Renal cortex interstitium (tissue), 15 donors: ENCODE data around the gene PIKFYVE. TPM values are rescaled to one million over a fixed set of nuclear protein-coding genes. Genes with fewer than 3 reads are reported as not detected.
"Not testable (repeated sequence)": the region's sequence is repeated elsewhere in the genome, so short reads cannot be mapped to it uniquely, and the experiment has no call there.

Experiments
- DNase-seq, 11 donors: peaks; one replicate each; pipeline ENCODE4 v3.0.0-alpha.2; 2013; ENCODE audit warnings: low read depth in 9 of 11, low spot score in 4 of 11; ENCODE audit errors: extremely low read depth in 1 of 11
- long read RNA-seq, 16 experiments: transcript quantifications; one replicate each; lab custom pipeline, GENCODE V29; 2026
- polyA plus RNA-seq, 3 donors: library from polyadenylated mRNA; unstranded; fragments of 120-200 nt; gene quantifications; one replicate each; pipeline ENCODE4 v1.2.1, GENCODE V29; 2013; ENCODE audit not compliant: insufficient read length in 3 of 3

The PIKFYVE gene, protein sequence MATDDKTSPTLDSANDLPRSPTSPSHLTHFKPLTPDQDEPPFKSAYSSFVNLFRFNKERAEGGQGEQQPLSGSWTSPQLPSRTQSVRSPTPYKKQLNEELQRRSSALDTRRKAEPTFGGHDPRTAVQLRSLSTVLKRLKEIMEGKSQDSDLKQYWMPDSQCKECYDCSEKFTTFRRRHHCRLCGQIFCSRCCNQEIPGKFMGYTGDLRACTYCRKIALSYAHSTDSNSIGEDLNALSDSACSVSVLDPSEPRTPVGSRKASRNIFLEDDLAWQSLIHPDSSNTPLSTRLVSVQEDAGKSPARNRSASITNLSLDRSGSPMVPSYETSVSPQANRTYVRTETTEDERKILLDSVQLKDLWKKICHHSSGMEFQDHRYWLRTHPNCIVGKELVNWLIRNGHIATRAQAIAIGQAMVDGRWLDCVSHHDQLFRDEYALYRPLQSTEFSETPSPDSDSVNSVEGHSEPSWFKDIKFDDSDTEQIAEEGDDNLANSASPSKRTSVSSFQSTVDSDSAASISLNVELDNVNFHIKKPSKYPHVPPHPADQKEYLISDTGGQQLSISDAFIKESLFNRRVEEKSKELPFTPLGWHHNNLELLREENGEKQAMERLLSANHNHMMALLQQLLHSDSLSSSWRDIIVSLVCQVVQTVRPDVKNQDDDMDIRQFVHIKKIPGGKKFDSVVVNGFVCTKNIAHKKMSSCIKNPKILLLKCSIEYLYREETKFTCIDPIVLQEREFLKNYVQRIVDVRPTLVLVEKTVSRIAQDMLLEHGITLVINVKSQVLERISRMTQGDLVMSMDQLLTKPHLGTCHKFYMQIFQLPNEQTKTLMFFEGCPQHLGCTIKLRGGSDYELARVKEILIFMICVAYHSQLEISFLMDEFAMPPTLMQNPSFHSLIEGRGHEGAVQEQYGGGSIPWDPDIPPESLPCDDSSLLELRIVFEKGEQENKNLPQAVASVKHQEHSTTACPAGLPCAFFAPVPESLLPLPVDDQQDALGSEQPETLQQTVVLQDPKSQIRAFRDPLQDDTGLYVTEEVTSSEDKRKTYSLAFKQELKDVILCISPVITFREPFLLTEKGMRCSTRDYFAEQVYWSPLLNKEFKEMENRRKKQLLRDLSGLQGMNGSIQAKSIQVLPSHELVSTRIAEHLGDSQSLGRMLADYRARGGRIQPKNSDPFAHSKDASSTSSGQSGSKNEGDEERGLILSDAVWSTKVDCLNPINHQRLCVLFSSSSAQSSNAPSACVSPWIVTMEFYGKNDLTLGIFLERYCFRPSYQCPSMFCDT (N-terminal part only)
- polyA plus RNA-seq = 10 to 100 TPM; 24.1 to 28.1 (median 27.4) TPM
- long read RNA-seq, donor 1 = 0 reads
- long read RNA-seq, donor 2 = 0 reads
- long read RNA-seq, donor 3, full-length matches to known transcripts = 1 of 1 reads
- long read RNA-seq, donor 3, partial matches to known transcripts = 0 of 1 reads
- long read RNA-seq, donor 3, other reads (novel, unspliced or antisense) = 0 of 1 reads
- long read RNA-seq, donor 4, partial matches to known transcripts = 31 of 31 reads
- long read RNA-seq, donor 4, other reads (novel, unspliced or antisense) = 0 of 31 reads
- long read RNA-seq, donor 5 = 0 reads
- long read RNA-seq, donor 6 = 0 reads
- long read RNA-seq, donor 7 = 0 reads
- long read RNA-seq, donor 8, partial matches to known transcripts = 0 of 1 reads
- long read RNA-seq, donor 8, other reads (novel, unspliced or antisense) = 0 of 1 reads
- long read RNA-seq, donor 9 = 0 reads
- long read RNA-seq, donor 10 = 0 reads
- long read RNA-seq, donor 11, partial matches to known transcripts = 23 of 23 reads
- long read RNA-seq, donor 11, other reads (novel, unspliced or antisense) = 0 of 23 reads
- long read RNA-seq, donor 12 = 0 reads
- long read RNA-seq, donor 13, partial matches to known transcripts = 22 of 22 reads
- long read RNA-seq, donor 13, other reads (novel, unspliced or antisense) = 0 of 22 reads
- long read RNA-seq, donor 14, partial matches to known transcripts = 14 of 14 reads
- long read RNA-seq, donor 14, other reads (novel, unspliced or antisense) = 0 of 14 reads
- long read RNA-seq, donor 15 = 0 reads
- long read RNA-seq, donor 16 = 0 reads

DNA sequence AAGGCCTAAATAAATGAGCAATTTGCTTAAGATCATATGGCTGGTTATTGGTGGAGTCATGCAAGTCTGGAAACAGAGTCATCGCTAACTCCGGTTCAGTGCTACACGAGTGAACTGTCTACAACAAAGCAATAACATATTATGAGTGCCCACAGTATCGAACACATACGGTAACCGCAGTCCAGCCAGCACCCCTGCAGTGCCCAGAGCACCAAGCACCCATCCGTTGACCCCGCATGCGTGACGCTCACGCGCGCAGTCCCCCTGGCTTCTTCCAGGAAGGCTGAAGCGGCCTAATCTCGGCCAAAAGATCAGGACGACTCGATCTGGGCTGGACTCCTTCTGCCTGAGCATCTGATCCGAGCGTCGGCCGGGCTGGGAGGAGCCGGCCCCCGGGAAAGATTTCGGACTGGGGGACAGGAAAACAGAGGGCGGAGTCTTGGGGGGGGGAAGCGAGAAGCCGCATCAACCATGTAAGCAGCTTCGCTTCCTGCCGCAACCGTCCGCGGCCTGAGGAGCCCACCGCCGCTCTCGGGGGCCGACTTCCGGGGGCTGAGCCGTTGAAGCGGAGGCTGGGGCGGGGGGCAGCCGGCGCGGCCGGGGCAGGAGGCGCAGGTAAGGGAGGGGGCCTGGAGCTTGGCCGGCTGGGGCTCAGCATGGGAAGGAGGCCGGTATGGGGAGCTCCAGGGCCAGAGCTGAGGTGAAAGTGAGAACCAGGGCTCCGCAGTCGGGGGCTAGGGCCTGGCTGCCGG, at the start of gene PIKFYVE:
PIKFYVE (plus strand) TSS at position 455 of the 752 bp plus-strand sequence. CDS start 5,265 bp downstream, outside the sequence.
- peak; percentile 90 to 98 (median 95) for DNase-seq

DNA sequence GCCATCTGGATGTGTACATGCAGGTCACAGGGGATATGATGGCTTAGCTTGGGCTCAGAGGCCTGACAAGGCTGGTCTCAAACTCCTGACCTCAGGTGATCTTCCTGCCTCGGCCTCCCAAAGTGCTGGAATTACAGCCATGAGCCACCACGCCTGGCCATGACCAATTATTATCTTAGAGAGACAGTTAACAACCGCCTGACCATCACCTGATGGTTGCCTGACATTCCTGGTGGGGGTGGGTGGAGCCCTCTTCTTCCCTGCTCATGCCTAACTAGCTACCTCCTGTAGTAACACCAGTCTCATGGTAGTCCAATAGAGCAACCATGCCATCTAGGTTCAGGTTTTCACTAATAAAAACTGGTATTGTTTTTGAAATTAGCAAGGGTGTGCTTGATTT, 44.2 kb upstream of the PIKFYVE start:
- not testable (repeated sequence) for DNase-seq

DNA sequence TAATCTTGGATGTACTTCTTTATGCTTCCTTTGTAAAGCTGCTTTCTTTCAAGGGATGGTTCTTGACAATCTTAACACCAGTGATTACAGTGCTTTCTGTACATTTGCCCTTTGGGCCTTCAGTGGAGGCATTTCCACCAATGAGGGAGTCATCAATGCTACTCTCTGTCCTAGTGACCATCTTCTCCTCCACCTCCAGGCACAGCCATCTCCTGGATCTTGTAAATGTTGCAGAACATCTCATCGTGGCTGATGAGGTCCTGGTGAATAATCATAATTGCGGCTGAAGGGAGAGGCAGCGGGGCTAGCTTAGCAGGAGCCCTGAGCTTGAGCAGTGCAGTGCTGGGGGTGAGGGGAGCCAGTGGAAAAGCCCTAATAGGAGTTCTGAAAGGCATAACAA, 43.7 kb upstream of the PIKFYVE start:
- no peak for DNase-seq

DNA sequence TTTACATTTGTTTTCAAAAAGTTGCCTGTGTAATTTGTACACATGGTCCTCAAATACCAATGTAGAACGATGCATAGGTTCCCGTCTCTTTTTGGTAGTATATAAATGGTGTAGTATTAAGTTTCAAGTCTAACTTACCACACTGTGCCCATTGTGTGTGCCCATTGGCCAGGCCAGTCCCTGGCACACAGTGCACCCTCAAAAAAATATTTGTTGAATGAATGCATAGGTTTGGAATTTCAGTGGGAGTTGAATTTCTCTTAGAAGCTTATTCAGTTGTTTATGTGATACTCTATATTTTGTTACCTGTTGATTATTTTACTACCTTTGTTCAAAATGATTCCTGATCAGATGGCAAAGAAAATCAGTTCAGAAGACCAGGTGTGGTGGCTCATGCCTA, 41.3 kb upstream of the PIKFYVE start:
- DNase-seq = no peak

DNA sequence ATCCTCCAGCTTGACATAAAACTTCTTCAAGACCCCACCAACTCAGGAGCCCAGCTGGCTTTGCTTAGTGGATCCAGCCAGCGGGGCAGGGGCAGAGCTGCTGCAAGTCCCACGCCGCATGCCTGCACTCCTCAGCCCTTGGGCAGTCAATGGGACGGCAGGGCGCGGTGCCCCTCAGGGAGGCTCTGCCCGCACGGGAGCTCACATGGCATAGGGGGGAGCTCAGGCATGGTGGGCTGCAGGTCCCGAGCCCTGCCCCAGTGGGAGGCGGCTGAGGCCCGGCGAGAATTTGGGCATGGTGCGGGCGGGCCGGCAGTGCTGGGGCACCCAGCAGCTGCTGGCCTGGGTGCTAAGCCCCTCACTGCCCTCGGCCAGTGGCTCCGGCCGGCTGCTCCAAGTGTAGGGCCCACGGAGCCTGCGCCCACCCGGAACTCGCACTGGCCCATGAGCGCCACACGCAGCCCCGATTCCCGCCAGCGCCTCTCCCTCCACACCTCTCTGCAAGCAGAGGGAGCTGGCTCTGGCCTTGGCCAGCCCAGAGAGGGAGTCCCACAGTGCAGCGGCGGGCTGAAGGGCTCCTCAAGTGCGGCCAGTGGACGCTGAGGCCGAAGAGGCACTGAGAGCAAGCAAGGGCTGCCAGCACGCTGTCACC, 38.3 kb upstream of the PIKFYVE start:
- no peak for DNase-seq

DNA sequence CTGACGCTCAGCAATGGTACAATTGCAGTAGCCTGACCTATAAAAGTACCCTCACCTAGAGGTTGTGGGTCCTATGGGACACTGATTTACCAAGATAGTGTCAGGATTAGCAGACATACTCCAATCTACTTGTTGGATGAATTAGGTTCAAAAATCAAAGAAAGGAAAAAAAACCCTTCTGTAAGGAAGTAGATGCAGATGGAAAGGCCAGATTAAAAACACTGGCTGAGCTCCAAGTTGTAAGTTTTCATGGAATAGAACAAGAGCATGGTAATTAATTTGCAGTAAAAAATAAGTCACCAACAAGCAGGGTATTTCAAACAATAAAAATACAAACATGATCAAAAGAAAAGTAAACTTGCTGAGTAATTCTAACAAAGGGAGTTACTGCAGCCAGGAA, 37.6 kb upstream of the PIKFYVE start:
- peak in 2 of 11 donors; percentile 12 to 29 for DNase-seq

DNA sequence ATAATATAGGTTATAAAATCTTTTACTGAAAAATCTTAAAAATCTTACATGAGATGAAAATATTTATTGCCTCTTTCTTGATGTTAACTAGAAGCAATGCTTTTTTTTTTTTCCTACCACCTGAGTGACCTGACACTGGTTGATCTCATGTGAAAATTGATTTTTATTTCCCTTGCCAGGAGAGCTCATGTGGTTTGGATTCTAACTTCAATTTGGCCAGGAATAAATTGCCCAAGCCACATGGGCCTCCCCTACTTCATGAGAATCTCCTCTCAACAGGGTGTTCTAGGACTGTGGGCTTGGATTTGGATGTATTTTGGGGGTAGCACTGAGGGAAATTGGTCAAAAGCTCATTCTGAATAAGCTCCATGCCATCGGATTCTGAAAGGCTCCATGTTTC, 31.3 kb upstream of the PIKFYVE start:
- DNase-seq = no peak

DNA sequence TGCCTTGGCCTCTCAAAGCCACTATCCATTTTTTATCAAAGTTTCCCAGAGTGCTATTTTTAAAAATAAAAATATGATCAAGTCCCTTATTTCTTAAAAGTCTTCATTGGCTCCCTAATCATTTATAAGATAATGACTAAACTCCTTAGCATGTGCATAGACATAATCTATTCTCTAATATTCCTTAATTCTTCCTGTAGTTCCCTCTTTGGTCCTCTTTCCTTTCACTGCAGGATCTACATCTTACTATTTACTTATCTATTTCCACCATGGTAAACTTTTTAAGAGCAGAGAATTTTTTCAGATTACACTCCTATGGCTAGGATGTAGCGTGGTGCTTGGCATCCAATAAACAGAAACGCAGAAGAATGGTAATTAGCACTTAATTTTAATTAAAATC, 30.2 kb upstream of the PIKFYVE start:
- no peak for DNase-seq

DNA sequence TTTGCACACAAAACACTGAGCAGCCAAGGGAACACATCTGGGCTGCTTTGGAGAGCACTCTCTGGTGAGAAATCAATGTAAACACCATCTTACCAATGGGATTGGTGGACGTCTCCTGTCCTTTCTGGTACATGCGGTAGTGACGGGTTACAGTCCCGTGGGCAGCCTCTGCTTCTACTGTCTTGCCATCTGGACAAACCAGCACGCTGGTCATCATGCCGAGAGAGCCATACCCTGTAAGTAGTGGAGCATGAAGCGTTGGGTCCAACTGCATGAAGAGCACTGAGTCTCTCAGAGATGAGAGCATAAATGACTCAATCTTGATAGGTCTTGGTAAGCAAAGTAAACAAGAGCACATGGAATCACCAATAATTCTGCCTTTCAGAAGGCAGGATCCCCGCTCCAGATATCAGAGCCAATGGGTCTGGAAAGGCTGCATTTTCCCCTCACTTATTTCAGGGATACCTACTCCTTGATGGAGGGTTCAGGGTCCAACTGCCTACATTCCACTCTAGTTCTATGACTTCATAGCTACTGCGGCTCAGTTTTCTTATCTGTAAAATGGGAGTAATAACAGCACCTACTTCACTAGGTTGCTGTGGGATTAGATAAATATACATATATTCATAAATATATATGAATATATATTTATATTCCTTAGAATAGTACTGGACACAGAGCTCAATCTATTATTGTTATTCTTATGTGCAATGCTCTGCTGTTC, 26.1 kb upstream of the PIKFYVE start:
- DNase-seq = no peak

DNA sequence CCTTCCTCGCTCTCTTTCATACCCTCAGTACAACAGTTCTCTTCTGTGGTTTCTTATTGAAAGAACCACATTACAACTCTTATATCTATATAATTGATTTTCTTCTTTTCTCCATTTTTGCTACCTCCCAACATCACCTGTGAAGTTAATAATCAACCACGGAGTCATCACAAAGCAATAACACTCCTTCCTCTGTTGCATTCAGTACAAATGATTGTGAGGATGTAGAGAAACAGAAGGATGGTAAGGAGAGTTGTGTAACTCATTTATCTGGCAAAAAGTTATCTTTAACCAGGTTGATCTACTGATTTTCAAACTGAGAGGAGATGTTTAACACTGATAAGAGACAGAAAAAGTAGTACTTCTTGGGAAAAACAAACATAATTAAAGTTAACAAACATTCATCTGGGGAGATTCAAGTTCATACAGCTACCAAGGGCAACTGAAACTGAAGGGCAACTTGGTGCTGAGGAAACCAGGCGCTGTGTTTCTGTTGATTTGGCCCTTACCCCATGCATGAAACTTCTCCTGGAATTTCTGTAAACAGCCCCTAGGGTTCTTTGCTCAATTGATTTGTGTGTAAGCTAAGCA, 25.3 kb upstream of the PIKFYVE start:
- DNase-seq = no peak

DNA sequence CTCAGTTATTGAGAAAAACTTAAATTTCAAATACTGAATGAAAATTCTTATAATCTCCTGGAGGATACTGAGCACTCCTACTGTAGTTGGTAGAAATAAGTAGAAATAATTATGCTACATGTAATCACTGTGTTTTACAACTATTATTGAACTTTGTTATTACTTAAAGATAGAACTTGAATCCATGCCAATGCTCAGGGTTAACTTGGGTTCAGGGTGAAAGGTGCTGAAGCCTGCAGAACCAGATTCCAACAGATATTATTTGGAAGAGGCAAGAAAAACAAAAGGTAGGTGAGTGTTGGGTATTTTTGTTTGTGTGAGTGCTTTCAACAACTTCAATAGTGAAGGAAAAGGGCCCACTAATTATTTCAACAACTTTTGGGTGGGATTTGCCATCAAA, 21.6 kb upstream of the PIKFYVE start:
- DNase-seq = no peak

DNA sequence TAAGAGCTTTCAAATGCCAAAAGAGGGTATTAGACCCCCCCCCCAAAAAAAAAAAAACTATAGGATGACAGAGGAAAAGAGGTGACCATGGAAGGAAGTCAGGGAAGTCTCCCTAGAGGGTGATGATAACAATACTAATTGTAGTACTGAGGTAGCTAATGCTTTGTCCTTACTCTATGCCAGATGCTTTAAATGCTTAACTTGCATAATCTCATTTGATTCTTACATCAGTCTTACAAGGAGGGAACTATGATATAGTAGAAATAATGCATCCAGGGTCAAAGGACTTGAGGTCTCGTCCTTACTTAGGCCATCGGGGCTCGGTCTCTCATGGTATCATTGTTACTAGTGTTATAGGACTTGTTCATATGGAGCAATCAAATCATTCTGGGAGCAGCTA, 20.3 kb upstream of the PIKFYVE start:
- DNase-seq = no peak

DNA sequence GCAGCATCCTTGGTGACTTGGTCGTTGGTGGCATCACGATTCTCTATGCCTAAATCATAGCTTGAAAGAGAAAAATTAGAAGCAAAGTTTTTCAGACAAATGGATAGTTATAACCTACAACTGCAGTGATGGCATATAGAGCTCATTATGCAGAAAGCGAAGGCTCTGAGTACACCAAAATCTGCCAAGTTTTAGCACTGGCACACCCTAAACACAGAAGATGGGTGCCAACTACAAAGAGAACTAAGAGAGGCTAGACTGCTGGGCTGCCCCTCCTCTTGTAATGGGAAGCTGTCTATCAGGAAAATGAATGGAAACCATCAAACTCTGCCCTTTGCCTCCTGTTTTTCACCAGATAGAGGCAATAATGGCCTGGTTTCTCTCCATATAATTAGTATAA, 17.5 kb upstream of the PIKFYVE start:
- DNase-seq = no peak

DNA sequence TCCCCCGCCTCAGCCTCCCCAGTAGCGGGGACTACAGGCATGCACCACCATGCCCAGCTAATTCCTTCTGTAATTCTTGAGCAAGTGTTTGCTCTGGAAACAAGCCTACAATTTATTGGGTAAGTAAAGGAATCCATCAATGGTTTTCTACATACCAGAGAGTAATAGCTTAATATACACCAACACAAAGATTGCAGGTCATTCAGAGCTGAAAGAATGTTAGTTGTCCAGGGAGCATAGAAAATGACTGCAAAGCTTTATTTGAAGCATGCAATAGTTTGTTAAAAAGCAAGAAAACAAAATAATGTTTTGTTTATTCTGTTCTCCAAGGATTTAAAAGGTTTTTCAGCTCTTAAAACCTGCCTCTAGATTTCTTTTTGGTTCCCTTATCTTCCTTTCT, 16.8 kb upstream of the PIKFYVE start:
- DNase-seq = no peak

DNA sequence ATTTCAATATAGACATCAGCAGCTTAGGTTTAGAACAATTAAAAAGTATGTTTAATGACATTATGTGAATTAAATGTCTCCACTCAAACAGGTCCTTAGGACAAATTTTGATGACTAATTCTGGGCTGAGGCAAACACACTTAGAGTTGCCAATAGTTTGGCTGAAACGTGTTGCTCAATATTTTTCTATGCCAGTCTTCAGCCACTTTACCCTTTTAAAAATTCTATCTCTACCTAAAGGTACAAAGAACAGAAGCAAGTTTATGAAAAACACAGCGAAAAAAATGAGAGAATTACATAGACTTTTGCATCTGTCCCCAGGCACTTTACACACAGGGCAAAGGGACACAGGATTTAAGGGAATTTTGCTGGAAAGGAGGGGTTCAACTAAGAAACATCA, 15.7 kb upstream of the PIKFYVE start:
- no peak for DNase-seq

DNA sequence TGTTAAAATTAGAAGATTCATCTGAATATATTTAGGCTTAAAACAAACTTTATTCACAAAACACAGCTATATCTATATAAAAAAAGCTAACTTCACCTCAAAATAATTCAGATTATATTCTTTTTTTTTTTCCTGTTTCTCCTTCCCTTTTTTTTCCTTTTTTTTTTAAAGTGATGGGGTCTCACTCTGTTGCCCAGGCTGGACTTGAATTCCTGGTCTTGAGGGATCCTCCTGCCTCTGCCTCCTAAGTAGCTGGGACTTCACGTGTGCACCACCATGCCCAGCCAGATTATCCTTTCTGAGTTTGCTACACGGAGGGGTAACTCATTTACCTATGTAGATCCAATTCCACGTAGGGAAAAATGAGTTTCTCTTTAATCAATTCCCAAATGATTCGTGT, 15.0 kb upstream of the PIKFYVE start:
- DNase-seq = no peak
